ENCODE data around the gene HSP90AB1.

GRCh38 chr6:44300292-44300823 is 53.5 kb downstream of the HSP90AB1 start:
- TF ChIP-seq CTCF (IDR thresholded peaks at IDR 0.05; ENCODE audit: poor library complexity, severe bottlenecking) (no peak), TAF1 (IDR thresholded peaks at IDR 0.05; ENCODE audit: low read depth) (no peak)

Data from neural cell (in vitro differentiated cells).